CD4-positive, alpha-beta T cell treated with Interferon alpha-2 for 1 hour (primary cell): ENCODE data around the gene RPH3AL.
"Not testable (repeated sequence)": the region's sequence is repeated elsewhere in the genome, so short reads cannot be mapped to it uniquely, and the experiment has no call there.

Source experiments
- DNase-seq, 2 donors: peaks; one replicate each; pipeline ENCODE4 v3.0.0-alpha.2; 2020 to 2022

Gene RPH3AL

DNA sequence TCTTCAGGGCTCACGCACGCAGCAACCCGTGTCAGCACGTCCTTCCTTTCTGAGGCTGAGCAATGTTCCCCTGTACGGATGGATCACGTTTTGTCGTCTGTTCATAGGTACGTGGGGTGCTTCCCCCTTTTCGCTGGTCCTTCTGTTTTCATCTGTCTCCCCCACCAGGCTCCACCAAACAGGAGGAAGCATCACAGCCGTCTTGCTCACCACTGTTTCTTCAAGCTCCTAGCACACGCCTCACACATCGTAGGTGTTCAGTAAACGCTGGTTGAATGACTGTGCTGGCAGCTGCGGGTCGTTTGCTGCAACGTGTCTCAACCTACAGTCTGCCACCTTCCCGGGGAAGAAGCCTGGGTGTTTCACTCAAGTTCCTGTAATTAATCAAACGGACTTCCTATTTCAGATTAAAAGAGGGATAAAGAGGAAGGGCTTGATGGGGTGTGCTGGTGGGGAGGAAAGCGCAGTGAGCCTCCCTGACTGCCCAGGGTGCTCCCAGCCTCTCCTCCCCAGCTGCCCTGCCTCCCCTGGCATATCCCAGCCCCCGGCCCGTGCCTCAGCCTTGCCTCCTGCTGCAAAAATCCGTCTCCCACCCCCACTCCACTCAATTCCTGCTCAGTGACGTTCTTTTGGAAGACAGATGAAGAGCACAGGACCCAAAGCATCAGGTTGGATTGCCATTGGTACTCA, 94.4 kb downstream of the RPH3AL start:
- no peak for DNase-seq

GRCh38 chr17:253091-253846, 99.3 kb downstream of the RPH3AL start:
- no peak for DNase-seq

DNA sequence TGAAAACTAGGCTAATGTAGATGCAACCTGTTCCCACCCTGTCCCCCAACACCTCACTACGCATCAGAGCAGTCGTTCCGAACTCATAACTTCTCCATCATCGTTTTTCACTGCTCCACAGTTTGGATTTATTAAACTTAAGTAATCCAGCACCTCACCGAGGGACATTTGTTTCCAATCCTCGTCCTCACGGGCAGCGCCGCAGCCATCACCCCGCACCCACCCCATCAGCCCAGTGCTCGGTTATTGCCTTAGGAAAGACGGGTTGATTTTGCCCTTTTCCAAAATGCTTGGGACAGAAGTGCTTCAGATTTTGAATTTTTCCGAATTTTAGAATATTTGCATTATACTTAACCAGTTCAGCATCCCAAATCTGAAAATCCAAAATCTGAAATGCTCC, 100.2 kb downstream of the RPH3AL start:
- no peak for DNase-seq

- no peak for DNase-seq
These were observed 101.1 kb downstream of the RPH3AL start for GRCh38 chr17:251531-251930.

DNA sequence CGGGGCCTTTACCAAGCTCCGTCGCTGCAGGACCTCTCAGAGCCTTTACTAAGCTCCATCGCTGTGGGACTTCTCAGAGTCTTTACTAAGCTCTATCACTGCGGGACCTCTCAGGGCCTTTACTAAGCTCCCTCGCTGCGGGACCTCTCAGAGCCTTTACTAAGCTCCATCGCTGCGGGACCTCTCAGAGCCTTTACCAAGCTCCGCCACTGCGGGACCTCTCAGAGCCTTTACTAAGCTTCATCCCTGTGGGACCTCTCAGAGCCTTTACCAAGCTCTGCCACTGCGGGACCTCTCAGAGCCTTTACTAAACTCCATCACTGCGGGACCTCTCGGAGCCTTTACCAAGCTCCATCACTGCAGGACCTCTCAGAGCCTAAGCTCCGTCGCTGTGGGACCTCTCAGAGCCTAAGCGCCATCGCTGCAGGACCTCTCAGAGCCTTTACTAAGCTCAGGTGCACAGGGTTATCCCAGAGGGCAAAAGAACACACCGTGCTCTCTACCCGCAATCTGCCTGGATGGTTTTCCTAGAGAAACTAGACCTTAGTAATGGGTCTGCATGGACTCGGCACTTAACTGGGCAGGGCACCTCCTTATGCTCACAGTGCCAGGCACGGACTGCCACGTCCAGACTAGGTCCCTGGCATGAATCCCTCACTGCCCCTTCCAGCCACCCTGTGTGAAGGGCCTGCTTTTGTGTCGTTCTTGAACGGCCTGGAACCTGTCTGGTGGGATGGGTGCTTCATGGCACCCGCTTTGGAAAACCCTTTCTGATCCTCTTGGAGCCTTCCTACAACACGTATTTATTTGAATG, 101.9 kb downstream of the RPH3AL start:
- no peak for DNase-seq

GRCh38 chr17:249236-249993, 103.2 kb downstream of the RPH3AL start:
- no peak for DNase-seq

GRCh38 chr17:248337-249235, 104.0 kb downstream of the RPH3AL start:
- no peak for DNase-seq

- no peak for DNase-seq
These were observed 104.8 kb downstream of the RPH3AL start for GRCh38 chr17:247767-248166.

DNA sequence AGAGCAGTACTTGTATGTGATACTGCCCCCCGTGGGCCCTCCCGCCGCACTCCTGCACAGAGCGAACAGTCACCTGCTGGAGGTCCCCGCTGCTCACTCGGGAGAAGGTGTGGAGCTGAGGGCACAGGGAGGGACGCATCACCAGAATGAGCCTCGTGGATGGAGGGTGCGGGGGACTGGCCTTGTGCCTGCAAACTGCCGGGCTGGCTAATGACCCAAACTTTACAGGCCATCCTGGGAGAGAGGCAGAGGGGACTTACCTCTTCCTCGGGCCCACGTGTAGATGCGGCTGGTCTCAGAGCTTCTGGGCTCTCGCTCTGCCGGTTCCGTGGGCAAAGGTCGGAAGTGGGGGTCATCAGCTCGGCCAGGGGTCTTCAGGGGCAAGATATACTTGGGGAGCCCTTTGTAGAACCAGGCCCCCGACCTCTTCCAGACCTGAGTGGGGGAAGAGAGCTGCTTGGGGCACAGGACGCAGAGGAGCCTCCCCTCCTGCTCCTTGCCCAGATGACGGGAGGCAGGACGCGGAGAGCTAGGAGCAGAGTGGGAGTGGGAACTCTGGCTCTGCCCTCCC, 105.7 kb downstream of the RPH3AL start:
- no peak for DNase-seq

- DNase-seq: no peak
These were observed 106.4 kb downstream of the RPH3AL start for GRCh38 chr17:246226-246625.

- DNase-seq: no peak
These were observed 107.0 kb downstream of the RPH3AL start for GRCh38 chr17:245611-246010.

DNA sequence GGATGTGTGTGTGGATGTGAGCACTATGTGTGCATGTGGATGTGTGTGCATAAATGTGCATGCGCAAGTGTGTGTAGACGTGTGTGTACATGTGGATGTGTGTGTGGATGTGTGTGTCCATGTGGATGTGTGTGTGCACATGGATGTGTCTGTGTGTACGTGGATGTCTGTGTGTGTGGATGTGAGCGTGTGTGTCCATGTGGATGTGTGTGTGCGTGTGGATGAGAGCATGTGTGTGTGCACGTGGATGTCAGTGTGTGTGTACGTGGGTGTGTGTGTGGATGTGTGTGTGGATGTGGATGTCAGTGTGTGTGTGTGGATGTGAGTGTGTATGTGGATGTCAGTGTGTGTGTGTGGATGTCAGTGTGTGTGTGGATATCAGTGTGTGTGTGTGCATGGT, 107.6 kb downstream of the RPH3AL start:
- no peak for DNase-seq

GRCh38 chr17:243924-244323, 108.7 kb downstream of the RPH3AL start:
- not testable (repeated sequence) for DNase-seq

DNA sequence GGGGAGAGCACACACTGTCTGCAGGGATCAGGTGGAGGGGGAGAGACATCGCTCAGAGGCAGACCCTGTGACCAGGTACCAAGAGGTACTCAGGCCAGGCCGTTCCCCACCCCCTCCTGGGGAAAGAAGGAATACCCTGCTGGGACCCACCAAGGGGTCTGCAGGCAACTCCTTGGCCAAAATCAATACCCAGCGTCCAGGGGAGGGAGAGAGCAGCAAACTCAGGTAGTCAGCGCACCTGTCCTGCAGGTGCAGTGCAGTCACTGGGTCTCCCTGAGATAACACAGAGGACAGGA, 113.7 kb downstream of the RPH3AL start:
- DNase-seq: no peak

GRCh38 chr17:238071-238963, 114.3 kb downstream of the RPH3AL start:
- no peak for DNase-seq

GRCh38 chr17:237406-237955, 115.1 kb downstream of the RPH3AL start:
- DNase-seq: no peak

GRCh38 chr17:236641-237405, 115.8 kb downstream of the RPH3AL start:
- no peak for DNase-seq

- DNase-seq: no peak
These were observed 116.6 kb downstream of the RPH3AL start for GRCh38 chr17:235831-236640.
